ENCODE measurements around the gene LSM2.
A peak's percentile ranks its signal among the peaks of the same experiment; 100 is the strongest.

The LSM2 gene

DNA sequence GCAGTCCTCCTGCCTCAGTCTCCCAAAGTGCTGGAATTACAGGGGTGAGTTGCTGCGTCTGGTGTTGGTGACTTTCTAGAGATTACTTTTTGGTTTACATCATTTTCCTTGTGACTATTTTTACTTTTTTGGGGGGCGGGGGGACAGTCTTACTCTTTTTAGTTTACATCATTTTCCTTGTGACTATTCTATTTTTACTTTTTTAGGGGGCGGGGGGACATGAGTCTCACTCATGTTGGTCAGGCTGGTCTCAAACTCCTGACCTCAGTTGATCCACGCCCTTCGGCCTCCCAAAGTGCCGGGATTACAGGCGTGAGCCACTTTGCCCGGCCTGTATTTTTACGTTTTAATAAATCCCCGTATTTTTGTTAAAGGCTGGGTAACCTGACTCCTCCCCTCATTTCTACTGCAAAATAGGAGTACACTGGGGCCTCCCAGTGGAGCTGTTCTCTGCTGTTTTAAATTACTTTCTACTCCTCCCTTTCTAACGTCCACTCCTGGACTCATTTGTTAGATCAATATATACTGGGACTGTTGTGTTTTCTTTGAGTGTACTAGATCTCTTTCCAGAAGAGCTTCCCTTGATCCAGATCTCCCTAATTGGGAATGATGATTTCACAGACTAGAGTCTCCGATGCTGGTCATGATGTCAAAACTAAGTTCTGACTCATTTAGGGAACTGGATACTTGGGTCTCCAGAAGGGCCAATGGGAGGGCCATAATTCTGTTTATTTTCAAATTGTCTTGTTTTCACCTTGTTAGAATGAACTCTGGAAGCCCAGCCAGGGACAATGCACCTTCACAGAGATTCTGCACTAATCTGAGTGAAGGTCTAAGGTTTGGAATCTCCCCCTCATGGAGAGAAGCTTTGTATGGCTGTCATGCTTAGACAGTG is 30.0 kb upstream of the LSM2 start:
- peak overlapping the region; percentile 70 to 88 for H3K4me3 ChIP-seq
- peaks cover 40 to 49% (median 48%) of the 10 kb centered on the region in 3 donors for H3K36me3 ChIP-seq
- intact Hi-C loops (cut with DNase I; ENCODE audit: low total_unique reads), result loop anchor here (5.0 to 10.0 kb wide), 2 partner anchors 112 to 169 kb away; partner anchors contain the start of genes CSNK2B, DDAH2, LY6G5B and LY6G6C
- no peaks in the 10 kb centered on the region for H3K9me3 ChIP-seq
- no peaks in the 10 kb centered on the region for H3K27me3 ChIP-seq
- DNase-seq, result no peak
- H3K27ac ChIP-seq, result peak overlapping the region; percentile 87 to 88
- H3K4me1 ChIP-seq, result peaks cover 0 to 45% (median 41%) of the 10 kb centered on the region in 4 donors
- TF ChIP-seq, protein P1, sequence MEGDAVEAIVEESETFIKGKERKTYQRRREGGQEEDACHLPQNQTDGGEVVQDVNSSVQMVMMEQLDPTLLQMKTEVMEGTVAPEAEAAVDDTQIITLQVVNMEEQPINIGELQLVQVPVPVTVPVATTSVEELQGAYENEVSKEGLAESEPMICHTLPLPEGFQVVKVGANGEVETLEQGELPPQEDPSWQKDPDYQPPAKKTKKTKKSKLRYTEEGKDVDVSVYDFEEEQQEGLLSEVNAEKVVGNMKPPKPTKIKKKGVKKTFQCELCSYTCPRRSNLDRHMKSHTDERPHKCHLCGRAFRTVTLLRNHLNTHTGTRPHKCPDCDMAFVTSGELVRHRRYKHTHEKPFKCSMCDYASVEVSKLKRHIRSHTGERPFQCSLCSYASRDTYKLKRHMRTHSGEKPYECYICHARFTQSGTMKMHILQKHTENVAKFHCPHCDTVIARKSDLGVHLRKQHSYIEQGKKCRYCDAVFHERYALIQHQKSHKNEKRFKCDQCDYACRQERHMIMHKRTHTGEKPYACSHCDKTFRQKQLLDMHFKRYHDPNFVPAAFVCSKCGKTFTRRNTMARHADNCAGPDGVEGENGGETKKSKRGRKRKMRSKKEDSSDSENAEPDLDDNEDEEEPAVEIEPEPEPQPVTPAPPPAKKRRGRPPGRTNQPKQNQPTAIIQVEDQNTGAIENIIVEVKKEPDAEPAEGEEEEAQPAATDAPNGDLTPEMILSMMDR (IDR thresholded peaks at IDR 0.05), result no peak

DNA sequence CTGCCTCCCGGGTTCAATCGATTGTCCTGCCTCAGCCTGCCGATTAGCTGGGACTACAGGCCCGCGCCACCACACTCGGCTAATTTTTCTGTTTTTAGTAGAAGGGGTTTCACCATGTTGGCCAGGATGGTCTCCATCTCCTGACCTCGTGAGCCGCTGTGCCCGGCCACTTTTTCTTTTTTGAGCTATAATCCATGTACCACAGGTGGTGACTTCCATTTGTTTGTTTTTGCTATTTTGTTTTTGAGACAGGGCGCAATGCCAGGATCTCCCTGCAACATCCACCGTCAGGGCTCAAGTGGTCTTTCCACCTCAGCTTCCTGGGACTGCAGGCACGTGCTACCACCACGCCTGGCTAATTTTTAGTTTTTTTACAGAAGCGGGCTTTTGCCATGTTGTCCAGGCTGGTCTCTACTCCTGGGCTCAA is 29.3 kb upstream of the LSM2 start:
- no peaks in the 10 kb centered on the region for H3K27me3 ChIP-seq
- no peaks in the 10 kb centered on the region for H3K9me3 ChIP-seq
- peak overlapping the region; percentile 87 to 88 for H3K27ac ChIP-seq
- intact Hi-C loops (cut with DNase I; ENCODE audit: low total_unique reads), result loop anchor here (5.0 to 10.0 kb wide), 2 partner anchors 111 to 169 kb away; partner anchors contain the start of genes CSNK2B, DDAH2, LY6G5B and LY6G6C
- H3K36me3 ChIP-seq, result peaks cover 40 to 42% (median 41%) of the 10 kb centered on the region in 3 donors
- TF ChIP-seq, protein P1 (IDR thresholded peaks at IDR 0.05), result no peak
- H3K4me1 ChIP-seq, result peaks cover 0 to 51% (median 48%) of the 10 kb centered on the region in 4 donors
- DNase-seq, result no peak
- H3K4me3 ChIP-seq, result peak overlapping the region; percentile 70 to 88

DNA sequence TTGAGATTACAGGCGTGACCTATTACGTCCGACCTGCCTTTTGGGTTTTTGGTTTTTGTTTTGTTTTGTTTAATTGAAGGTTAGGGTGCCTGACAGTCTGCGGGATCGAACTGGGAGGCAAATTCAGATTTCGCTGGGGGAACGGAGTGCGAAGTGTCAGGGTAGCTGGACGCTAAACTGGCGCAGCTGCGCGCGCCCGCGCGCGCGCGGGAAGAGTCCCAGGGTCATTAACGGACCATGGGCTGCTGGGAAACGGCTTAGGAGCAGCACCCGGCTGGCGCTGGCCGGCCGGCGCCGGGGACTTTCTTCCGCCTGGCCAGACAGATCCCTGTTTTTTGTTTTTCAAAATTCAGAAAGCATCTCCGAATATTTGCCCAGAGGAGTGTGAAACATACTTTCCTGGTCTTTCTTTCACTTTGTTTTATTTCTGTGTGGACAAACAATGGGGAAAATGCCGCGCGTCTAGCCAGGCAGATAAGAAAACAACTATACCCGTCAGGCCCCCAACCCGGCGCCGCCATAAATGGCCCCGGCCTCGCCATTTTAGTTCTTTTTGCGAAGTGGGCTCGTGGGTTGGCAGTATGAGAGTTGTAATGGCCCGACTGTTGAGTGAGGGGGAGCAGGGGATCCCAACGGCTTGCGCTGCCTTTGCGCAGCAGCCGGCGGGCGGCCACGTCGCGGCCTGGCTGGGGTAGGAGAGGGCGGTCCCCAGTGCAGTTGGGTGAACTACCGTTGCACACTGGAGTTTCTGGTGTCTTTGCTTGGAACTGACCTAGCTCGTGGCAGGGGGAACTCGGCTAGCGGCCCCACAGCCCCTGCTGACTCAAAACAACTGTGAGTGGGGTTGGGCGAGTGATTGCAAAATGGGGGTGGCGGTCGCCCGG is 27.8 kb upstream of the LSM2 start:
- TF ChIP-seq, protein P1 (IDR thresholded peaks at IDR 0.05), result no peak
- Histone ChIP-seq H3K9me3 (no peaks in the 10 kb centered on the region), H3K27ac (peak overlapping the region; percentile 87 to 88), H3K36me3 (peaks cover 26 to 29% (median 28%) of the 10 kb centered on the region in 3 donors), H3K27me3 (no peaks in the 10 kb centered on the region), H3K4me3 (peak overlapping the region; percentile 70 to 88), H3K4me1 (peaks cover 0 to 58% (median 52%) of the 10 kb centered on the region in 4 donors)
- DNase-seq, result peak; percentile 86 to 93
- intact Hi-C loops (cut with DNase I; ENCODE audit: low total_unique reads), result loop anchor here (5.0 to 10.0 kb wide), 3 partner anchors 110 to 167 kb away; partner anchors contain the start of genes CSNK2B, DDAH2, LY6G5B and LY6G6C

DNA sequence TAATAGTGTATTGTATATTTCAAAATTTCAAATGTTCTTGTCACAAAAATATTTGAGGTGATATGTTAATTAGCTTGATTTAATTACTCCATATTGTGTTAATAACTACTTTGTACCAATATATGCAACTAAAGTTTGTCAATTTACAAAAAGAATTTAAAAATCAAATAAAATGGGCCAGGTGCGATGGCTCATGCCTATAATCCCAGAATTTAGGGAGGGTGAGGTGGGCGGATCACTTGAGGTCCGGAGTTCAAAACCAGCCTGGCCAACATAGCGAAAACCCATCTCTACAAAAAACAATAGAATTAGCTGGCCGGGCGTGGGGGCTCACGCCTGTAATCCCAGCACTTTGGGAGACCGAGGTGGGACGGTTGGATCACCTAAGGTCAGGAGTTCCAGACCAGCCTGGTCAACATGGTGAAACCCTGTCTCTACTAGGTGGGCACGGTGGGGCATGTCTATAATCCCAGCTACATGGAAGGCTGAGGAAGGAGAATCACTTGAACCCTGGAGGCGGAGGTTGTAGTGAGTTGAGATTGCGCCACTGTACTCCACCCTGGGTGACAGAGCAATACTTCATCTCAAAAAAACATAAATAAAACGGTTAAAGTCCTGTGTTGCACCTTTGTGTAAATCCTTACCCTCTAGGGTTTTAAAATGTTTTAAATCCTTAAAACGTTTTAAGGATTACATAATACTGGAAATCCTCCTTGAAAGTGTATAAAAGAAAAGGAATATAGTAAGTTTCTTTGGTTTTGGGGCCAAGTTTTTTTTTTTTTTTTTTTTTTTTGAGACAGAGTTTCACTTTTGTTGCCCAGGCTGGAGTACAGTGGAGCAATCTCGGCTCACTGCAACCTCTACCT is 24.8 kb upstream of the LSM2 start:
- DNase-seq, result no peak
- H3K36me3 ChIP-seq, result peaks cover 0 to under 1% (median 0%) of the 10 kb centered on the region in 3 donors
- H3K4me1 ChIP-seq, result peaks cover 0 to 36% (median 33%) of the 10 kb centered on the region in 4 donors
- peak overlapping the region in 1 of 2 donors; percentile 62 for H3K4me3 ChIP-seq
- TF ChIP-seq, protein P1 (IDR thresholded peaks at IDR 0.05), result no peak
- H3K9me3 ChIP-seq, result no peaks in the 10 kb centered on the region
- intact Hi-C loops (cut with DNase I; ENCODE audit: low total_unique reads), result loop anchor here (5.0 to 10.0 kb wide), 2 partner anchors 107 to 154 kb away; partner anchors contain the start of genes DDAH2, LY6G6C and MPIG6B
- H3K27me3 ChIP-seq, result no peaks in the 10 kb centered on the region
- peak overlapping the region; percentile 88 for H3K27ac ChIP-seq
